Stimulated activated CD4-positive, alpha-beta T cell treated with anti-CD3 and anti-CD28 coated beads, Interleukin-2, amount 100 ng/mL, for 48 hours (primary cell): ENCODE measurements around the gene C10orf67.
"Not testable (repeated sequence)": the region's sequence is repeated elsewhere in the genome, so short reads cannot be mapped to it uniquely, and the experiment has no call there.

Source experiments
- DNase-seq, 2 donors: peaks; one replicate each; pipeline ENCODE4 v3.0.0-alpha.2; 2020

C10orf67 gene

DNA sequence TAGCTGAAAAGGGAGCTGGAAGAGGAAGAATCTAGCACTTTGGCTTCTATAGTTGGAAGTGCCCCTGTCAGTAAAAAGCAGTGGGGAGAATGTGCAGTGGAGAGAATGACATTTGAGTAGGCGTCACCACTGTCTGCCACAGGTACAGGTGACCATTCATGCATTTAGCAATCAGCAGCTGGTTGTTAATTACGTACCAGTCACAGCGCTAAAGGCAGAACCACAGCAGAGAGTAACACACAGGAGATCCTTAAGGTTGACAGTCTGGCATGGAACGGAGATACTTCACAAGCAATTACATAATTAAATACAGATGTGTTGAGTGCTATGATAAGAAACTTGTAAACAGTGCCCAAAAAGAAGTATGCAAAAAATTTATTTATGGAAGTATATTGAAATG is 24.8 kb downstream of the C10orf67 start:
- DNase-seq: no peak

GRCh38 chr10:23318359-23318758 is 26.2 kb downstream of the C10orf67 start:
- DNase-seq: no peak

DNA sequence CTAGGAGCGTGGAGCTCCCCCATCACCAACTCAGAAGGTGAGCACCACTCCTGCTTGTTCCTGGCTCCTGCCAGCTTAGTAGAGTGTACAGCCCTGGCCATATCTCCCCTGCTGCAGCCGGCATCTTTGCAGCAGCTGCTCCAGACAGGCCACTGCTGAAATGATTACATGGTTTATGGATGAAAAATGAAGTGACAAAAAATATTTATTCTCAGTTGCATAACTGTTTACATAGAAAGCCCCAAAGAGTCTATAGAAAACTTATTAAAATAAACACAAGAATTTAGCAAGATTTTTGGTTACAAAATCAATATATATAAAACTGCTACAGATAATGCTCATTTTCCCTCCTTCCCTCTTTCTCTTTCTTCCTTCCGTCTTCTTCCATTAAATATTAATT is 27.2 kb downstream of the C10orf67 start:
- no peak for DNase-seq

DNA sequence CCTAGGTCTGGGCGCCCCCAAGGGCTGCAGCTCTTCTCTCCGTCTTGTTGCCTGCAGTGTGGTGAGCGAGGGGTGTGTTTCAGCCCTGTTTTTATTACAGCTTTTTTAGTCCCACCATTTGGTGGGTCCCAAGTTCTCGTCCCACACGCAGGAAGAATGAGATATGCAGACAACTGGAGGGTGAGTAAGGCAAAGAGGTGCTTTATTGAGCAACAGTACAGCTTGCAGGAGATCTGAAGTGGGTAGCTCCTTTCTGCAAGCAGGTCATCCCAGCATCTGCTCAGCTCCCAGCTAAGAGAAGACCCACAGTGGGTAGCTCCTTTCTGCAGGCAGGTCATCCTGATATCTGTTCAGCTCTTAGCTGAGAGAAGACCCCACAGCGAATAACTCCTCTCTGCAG is 28.2 kb downstream of the C10orf67 start:
- no peak for DNase-seq

DNA sequence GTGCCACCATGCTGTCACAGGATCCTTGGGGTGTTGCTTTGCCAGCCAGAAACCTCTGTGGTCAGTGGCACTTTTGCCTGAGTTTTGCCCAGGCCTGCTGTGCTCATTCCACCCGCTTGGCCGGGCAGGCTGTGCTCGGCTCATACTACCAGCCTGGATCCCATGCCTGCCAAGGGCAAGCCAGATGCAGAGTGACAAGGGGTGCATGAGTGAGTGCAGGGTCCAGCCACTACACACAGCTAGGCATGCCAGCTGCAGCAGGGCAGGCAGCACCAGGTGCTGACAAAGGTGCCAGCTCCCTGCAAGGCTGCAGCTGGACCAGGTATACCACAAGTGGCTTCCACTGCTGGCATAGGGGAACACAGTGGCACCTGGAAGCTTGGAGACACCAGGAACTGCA is 28.6 kb downstream of the C10orf67 start:
- DNase-seq: no peak

GRCh38 chr10:23314835-23315239 is 29.8 kb downstream of the C10orf67 start:
- peak; percentile 56 to 64 for DNase-seq

GRCh38 chr10:23311034-23311433 is 33.6 kb downstream of the C10orf67 start:
- no peak for DNase-seq

GRCh38 chr10:23310404-23310803 is 34.2 kb downstream of the C10orf67 start:
- DNase-seq: no peak

DNA sequence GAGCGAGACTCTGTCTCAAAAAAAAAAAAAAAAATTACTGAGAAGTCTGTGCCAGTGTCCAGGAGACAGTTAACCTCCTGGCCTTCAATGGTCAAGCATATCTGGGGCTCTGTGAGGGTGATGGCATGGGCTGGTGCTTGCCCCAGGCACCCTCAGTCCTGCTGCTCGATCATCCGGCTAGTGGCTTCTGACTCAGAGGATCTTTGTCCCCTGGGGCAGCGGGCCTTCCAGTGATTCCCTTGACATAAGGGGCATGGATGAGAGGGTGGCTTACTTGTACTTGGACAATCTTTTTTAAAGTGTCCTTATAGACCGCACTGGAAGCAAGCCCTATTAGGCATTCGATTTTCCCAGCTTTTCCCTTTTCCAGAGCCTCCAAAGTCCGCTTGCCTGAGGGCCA is 44.6 kb downstream of the C10orf67 start:
- not testable (repeated sequence) for DNase-seq

DNA sequence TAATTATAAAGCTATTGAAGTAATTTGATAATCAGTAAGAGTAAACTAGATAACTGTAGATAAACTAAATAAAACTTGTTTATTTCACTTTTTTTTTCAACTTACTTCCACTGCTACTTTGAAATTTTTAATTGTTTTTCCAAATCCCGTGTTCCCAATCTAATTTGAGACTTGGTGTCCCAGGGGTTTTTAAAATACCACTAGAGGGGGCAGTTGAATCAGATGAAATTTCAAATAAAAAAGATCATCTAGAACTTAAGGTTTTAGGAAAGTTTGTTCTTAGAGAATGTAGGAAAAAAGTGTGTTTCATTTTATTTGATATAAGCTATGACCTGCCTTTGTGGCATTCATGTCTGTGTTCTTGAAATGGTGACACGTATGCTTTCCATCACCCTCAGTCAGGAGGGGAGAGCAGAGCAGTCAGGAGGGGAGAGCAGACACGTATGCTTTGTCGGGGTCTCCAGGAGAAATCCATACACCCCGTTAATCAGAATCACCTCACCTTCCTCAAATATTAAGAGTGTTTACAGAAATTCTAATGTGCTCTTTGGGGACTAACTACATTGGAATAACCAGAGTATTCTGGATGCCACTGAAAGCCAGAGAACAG is 49.9 kb downstream of the C10orf67 start:
- no peak for DNase-seq

- DNase-seq: no peak
Observed at GRCh38 chr10:23293973-23294590, 50.5 kb downstream of the C10orf67 start.

DNA sequence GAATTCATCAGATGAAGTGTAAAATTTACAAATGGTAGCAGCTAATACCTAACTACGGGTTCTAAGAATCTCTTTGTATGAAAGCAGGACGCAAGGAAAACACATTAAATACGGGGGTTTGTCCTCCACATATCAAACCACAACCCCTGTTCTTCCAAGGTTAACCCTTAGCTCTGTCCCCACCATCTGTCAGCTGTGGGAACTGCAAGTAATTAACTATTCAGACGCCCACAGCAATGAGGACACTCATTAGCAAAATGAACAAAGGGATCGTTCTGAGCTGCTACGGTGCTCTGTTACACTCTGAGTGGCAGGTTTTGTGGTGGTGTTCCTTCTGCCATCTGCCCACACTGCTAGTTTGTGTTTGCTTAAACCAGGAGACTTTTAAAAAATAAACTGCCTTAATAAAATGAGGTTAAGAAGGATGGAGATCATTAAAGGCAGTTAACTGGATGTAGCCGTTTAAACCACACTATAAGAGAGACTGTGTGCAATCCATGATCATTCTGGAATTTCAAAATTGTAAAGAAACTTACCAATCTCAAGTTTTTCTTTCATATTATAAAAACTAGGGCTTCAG is 51.4 kb downstream of the C10orf67 start:
- peak; percentile 43 to 48 for DNase-seq

DNA sequence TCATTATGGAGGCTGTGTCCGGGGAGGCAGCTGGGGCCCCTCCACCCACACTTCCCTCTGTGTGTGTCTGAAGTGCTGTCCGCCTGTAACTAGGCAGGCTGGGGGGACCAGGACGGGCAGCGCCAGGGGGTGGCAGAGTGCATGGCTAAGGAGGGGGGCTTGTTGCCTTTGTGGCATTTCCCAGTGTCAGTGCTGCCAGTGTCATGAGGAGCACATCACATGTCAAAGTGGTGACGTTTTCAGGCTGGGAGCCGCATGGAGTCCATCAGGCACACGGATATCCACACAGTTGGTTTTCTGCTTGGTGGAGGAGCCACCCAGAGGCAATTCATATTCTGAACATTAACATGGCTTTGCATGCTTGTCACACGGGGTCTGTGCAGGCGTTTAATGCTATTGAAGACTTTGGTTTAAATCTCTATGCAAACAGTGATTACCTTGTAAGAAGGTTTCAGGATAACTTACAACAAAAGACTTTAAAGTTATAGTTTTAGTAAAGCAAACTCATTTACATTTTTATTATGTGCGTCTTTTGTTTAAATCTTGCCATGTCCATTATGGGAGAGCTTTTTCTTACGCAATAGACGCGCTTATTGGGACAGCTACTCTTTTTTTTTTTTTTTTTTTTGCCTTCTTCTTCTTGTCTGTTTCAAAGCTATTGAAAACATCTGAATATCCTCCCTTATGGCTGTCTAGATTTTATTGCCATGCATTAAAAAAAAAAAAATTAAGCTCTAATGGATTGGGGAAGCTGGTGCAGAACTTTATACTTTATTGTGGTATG is 52.9 kb downstream of the C10orf67 start:
- no peak for DNase-seq

DNA sequence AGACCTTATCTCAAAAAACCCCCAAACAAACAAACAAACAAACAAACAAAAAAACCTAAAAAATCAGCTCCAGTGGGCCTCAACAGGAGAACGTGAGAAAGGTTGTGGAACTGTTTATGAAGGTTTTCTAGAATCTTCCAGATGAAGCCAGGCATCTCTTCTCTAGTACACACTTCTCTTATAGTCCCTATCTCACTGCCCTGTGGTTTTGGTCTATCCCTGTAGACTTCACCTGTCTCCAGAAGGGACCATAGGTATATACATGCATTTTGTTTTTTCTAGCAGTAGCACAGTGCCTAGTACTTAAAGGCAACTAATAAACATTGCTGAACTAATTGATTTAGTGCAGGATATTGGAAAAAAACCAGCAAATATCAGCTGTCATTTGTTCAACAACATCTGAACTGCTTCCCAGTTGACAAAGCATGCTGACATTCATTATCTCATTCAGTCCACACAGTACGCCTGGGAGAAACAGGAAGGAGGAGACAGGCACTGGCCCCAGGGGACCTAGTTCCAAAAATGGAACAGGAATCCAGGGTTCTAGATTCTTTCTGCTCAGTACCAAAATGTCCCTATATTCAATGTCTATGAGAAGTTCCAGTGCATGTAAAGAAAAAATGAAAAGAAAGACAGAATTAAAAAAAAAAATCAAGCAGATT is 59.8 kb downstream of the C10orf67 start:
- no peak for DNase-seq

GRCh38 chr10:23284155-23284554 is 60.4 kb downstream of the C10orf67 start:
- DNase-seq: no peak

- no peak for DNase-seq
Observed at GRCh38 chr10:23283680-23284079, 60.9 kb downstream of the C10orf67 start.

DNA sequence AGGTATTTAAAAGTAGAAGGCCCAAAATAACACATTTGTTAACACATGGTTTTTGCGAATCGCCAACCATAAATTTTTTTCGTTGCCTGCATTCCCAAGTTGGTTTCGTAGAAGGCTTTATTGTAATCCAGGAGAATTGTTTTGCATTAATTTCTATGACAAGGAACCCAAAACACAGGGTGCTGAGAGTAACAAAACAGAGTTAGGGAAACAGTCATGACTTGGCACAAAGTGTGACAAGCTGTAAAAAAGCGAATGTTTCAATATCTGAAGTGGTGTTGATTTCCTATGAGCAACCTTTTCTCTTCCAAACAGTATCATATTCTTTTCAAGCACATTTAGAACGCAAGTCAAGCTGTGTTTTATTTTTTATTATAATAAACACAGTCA is 63.6 kb downstream of the C10orf67 start:
- no peak for DNase-seq

- DNase-seq: no peak
Observed at GRCh38 chr10:23280419-23281043, 64.1 kb downstream of the C10orf67 start.

- no peak for DNase-seq
Observed at GRCh38 chr10:23275355-23275754, 69.2 kb downstream of the C10orf67 start.

DNA sequence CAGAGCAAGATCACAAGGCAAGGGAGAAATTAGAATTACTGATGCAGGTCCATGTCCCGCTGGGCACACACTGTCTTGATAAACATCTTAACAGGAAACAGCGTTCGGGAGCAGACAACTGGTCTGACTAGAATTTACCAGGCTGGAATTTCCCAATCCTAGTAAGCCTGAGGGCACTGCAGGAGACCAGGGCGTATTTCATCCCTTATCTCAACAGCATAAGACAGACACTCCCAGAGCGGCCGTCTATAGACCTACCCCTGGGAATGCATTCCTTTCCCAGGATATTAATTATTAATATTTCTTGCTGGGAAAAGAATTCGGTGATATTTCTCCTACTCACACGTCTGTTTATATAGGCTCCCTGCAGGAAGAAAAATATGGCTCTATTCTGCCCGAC is 70.4 kb downstream of the C10orf67 start:
- DNase-seq: not testable (repeated sequence)

DNA sequence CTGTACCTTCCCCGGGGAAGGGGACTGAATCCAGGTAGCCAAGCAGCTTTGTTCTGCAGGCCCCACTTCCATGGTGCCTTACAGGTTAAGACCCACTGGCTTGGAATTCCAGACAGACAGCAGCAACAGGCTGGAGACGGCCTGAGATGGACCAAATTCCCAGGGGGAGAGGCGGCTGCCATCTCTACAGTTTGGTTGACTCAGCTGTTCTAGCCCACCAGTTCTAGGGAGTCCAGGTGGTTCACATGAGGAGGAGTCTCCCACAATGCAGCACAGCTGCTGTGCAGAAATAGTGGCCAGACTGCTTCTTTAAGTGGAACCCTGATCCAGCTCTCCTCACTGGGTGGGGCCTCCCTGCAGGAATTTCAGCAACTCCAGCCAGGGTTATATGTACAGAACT is 74.1 kb downstream of the C10orf67 start:
- no peak for DNase-seq

DNA sequence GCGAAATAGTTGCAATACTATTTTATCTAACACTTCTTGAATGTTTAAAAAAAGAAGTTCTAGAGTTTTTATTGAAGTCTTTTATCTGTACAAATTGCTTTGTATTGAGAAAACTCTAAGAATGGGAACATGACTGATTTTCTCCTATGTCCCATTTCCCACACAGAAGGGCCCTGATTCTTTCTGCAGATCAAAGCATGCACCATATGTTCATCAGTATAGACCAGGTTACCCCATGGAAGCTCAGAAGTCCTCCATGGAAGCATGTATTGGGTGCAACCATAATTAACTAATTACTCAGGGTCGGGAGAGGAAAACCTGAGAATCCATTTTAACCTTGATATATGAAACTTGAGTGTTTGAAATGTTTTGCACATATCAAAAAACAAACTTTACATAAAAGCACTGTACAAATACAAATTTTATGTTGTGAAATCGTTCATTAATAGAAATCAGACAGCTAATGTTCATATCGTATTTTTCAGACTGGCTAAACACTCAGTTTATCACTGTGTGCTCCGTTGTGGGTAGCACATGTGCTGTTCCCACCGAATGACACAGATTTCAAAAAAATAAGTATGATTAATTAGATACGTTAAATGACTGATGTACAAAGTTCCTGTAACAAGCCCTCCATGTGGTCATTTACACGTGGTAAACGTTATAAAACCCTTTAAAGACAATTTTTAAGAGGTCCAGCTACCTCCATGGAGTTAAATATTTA is 81.0 kb downstream of the C10orf67 start:
- no peak for DNase-seq
